Measurements from ENCODE around the gene TMEM132E. TPM values are rescaled to one million over a fixed set of nuclear protein-coding genes. Genes with fewer than 3 reads are reported as not detected.

TMEM132E gene
- total RNA-seq, 2 experiments from 2014 or later: not detected

DNA sequence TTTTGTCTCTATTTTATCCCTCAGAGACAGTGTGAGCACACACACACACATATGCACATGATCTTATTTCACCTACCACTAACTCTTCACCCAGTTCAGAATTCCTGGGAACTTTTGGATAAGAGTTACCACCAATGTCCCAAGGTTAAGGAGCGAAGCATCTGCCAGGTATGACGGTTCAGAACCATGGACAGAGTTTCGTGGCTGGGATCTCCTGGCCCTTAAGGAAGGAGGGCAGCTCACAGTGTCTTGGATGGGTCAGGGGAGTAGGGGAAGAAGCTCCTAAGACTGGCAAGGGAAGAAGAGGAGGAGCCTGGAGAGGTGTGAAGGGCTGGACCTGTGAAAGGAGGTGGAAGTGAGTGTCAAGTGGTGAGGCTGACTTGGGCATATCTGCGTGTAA lies 23.0 kb upstream of the TMEM132E start:
- Mint-ChIP-seq H3K36me3 (no peaks in the 10 kb centered on the region), H3K27me3 (peaks cover 18% of the 10 kb centered on the region), H3K4me3 (no peak overlapping the region), H3K4me1 (ENCODE audit: low read depth) (no peaks in the 10 kb centered on the region), H3K27ac (no peak overlapping the region), H3K9me3 (no peaks in the 10 kb centered on the region)
- intact Hi-C loops (cut with micrococcal nuclease): no loop called here
- POLR2A ChIA-PET: no interaction called here
- no peak for DNase-seq
- CTCF ChIA-PET: interaction anchor here (1.3 to 1.8 kb wide), 2 partner anchors 12 to 14 kb away, joined by 5 to 7 read pairs; no protein-coding TSS in a partner anchor

DNA sequence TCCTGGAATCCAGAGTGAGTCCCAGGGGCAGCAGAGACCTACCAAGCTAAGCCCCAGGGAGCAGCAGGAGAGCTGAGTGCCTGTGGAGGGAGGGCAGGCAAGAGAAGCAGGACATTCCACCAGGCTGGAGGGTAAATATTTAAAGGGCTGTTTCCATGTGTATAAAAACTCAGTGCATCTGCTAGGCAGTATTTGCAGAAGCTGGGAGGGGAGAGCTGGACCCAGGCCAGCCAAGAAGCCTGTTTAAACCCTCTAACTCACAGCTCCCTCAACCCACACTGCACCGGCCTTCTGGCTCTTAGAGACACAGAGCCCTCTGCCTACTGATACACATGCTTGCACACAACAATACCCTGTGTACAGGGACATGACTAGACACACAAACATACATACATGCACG lies 22.5 kb upstream of the TMEM132E start:
- no peaks in the 10 kb centered on the region for H3K4me1 Mint-ChIP-seq (ENCODE audit: low read depth)
- CTCF ChIA-PET: interaction anchor here (0.9 to 1.8 kb wide), 3 partner anchors 12 to 81 kb away, joined by 3 to 7 read pairs (median 5); no protein-coding TSS in a partner anchor
- intact Hi-C loops (cut with micrococcal nuclease): no loop called here
- H3K27ac Mint-ChIP-seq: no peak overlapping the region
- H3K9me3 Mint-ChIP-seq: no peaks in the 10 kb centered on the region
- no peak for DNase-seq
- no peaks in the 10 kb centered on the region for H3K36me3 Mint-ChIP-seq
- H3K4me3 Mint-ChIP-seq: no peak overlapping the region
- peaks cover 16% of the 10 kb centered on the region for H3K27me3 Mint-ChIP-seq
- POLR2A ChIA-PET: no interaction called here

DNA sequence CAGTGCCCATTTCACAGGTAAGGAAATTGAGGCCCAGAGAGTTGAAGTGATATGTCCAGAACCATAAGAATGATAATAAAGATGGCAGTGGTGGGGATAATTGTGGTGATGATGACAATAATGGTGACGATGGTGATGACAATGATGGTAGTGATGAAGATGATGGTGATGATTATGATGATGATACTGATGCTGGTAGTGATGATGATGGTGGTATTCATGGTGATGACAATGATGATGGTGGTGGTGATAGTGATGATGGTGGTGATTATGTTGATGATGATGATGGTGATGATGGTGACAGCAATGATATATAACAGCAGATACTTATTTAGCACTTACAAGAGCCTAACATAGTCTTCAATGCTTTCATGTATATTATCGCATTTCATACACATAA lies 18.1 kb upstream of the TMEM132E start:
- Mint-ChIP-seq H3K36me3 (no peaks in the 10 kb centered on the region), H3K27me3 (peaks cover 12% of the 10 kb centered on the region), H3K4me1 (ENCODE audit: low read depth) (no peaks in the 10 kb centered on the region), H3K4me3 (no peak overlapping the region), H3K27ac (no peak overlapping the region), H3K9me3 (no peaks in the 10 kb centered on the region)
- CTCF ChIA-PET: interaction anchor here (1.1 kb wide), 1 partner anchor 77 kb away, joined by 4 read pairs; no protein-coding TSS in a partner anchor
- intact Hi-C loops (cut with micrococcal nuclease): no loop called here
- POLR2A ChIA-PET: no interaction called here
- no peak for DNase-seq

DNA sequence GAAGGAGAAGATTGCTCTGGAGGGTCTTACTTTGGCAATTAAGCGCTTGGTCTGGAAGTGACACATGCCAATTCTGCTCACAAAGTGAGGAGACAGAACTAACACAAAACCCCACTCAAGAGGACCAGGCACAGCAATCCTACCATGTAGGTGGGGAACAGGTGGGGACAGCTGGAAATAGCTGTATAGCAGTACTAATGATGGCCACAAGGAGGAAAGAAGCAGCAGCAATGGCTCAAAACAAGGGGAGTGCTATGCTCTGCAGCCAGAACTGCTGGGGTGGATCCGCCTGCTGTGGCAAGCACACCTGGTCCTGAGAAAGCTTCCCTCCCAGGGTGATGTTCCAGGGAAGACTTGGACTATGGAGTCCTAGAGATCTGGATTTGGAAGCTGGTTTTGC lies 17.0 kb upstream of the TMEM132E start:
- ChIA-PET CTCF (interaction anchor here (1.9 kb wide), 1 partner anchor 75 kb away, joined by 5 read pairs; no protein-coding TSS in a partner anchor), POLR2A (no interaction called here)
- Mint-ChIP-seq H3K9me3 (no peaks in the 10 kb centered on the region), H3K4me3 (no peak overlapping the region), H3K36me3 (no peaks in the 10 kb centered on the region), H3K27me3 (peaks cover 12% of the 10 kb centered on the region), H3K27ac (no peak overlapping the region), H3K4me1 (ENCODE audit: low read depth) (no peaks in the 10 kb centered on the region)
- DNase-seq: no peak
- intact Hi-C loops (cut with micrococcal nuclease): no loop called here

DNA sequence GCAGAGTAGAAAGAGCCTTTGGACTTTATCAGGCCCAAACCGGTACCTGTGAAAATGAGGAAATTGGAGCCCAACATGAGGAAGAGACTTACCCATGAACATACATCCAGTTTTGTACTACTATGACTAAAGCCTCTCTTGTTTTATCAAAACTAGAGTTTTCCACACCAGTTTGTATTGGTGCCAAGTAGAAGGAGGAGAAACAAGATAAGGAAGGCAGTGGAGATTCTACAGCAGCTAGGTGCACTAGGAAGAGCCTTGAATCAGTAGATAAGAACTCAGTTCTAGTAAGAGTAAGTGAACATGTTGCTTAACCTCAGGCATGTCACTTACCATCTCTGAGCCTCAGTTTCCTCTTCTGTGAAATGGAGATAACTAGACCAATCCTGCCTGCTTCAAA lies 13.7 kb upstream of the TMEM132E start:
- H3K36me3 Mint-ChIP-seq: no peaks in the 10 kb centered on the region
- ChIA-PET POLR2A (no interaction called here), CTCF (no interaction called here)
- DNase-seq: no peak
- no peaks in the 10 kb centered on the region for H3K9me3 Mint-ChIP-seq
- intact Hi-C loops (cut with micrococcal nuclease): no loop called here
- no peak overlapping the region for H3K4me3 Mint-ChIP-seq
- H3K27me3 Mint-ChIP-seq: peaks cover 19% of the 10 kb centered on the region
- no peak overlapping the region for H3K27ac Mint-ChIP-seq
- no peaks in the 10 kb centered on the region for H3K4me1 Mint-ChIP-seq (ENCODE audit: low read depth)

DNA sequence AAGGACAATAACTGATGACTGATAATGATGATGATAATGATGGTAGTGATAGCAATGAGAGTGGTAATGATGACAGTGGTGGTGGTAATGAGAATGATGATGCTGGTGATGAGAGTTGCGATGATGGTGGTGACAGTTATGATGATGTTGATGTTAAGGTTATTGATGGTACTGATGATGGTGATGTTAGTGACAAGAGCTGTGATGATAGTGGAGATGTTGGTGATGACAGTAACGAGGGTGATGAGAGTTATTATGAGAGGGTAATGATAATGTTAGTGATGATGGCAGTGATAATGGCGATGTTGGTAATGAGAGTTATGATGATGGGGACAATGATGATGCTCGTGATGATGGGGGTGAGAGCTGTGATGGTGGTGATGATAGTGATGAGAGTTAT lies 13.2 kb upstream of the TMEM132E start:
- intact Hi-C loops (cut with micrococcal nuclease): no loop called here
- DNase-seq: no peak
- no peaks in the 10 kb centered on the region for H3K36me3 Mint-ChIP-seq
- no peak overlapping the region for H3K27ac Mint-ChIP-seq
- no peaks in the 10 kb centered on the region for H3K4me1 Mint-ChIP-seq (ENCODE audit: low read depth)
- POLR2A ChIA-PET: no interaction called here
- H3K27me3 Mint-ChIP-seq: peaks cover 22% of the 10 kb centered on the region
- H3K4me3 Mint-ChIP-seq: no peak overlapping the region
- CTCF ChIA-PET: no interaction called here
- H3K9me3 Mint-ChIP-seq: no peaks in the 10 kb centered on the region

DNA sequence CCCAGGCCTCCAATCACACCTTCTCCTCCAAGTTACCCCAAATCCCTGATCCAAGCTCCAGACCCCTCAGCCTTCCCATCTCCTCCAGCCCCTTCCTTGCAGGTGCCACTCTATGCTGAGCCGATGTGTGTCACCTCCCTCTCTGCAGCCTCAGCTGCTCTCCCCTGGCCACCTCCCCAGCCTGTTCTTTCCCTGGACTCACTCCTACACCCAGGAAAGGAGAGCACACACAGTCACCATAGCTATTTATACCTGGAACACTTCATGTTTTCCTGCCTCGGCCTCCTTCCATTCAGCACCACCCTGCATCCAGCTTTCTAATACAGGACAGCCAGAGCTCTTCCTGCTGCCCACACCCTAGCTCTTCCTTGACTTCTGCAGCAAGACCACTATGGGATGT lies 12.5 kb upstream of the TMEM132E start:
- Mint-ChIP-seq H3K27me3 (peaks cover 21% of the 10 kb centered on the region), H3K4me1 (ENCODE audit: low read depth) (no peaks in the 10 kb centered on the region), H3K4me3 (no peak overlapping the region), H3K36me3 (no peaks in the 10 kb centered on the region), H3K27ac (no peak overlapping the region), H3K9me3 (no peaks in the 10 kb centered on the region)
- DNase-seq: no peak
- CTCF ChIA-PET: interaction anchor here (1.0 kb wide), 2 partner anchors 24 to 394 kb away, joined by 3 read pairs; partner anchors contain the start of genes CCT6B and ZNF830
- POLR2A ChIA-PET: no interaction called here
- intact Hi-C loops (cut with micrococcal nuclease): no loop called here

DNA sequence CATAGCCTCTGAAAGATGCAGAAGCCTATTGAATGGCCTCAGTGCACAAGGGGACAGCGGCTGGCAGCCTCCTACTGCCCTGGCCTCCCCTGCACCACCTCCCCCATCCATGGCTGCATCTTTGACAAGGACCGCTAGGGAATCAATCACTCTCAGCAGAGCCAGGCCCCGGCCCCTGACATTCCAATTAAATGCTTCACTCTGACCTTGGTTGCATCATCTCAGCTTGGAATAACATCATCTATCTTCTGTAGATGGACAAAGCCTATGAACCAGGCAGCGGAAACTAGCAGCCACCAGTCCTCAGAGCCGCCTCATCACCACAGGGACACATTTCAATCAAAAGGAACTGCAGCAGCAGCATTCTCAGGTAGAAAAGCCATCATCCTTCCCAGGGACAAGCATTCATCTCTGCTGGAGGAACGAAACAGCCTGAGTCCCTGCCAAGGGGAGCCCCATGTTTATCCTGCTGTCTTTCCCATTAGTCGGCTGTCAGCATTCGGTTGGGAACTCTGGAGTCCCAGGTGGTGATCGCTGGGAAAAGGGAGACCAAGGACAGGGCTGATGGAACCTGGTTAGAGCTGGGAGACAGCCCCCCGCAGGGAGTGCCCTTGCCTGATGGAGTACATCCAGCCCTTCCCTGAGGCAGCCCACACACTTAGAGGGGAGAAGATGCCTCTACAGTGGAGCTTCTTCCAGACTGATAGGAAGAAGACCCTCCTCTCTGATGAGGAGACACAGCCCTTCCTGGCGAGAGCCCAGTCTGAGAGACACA lies 11.5 kb upstream of the TMEM132E start:
- intact Hi-C loops (cut with micrococcal nuclease): no loop called here
- no peaks in the 10 kb centered on the region for H3K36me3 Mint-ChIP-seq
- ChIA-PET CTCF (interaction anchor here (1.0 kb wide), 2 partner anchors 25 to 393 kb away, joined by 3 read pairs; partner anchors contain the start of genes CCT6B and ZNF830), POLR2A (no interaction called here)
- no peak for DNase-seq
- H3K27me3 Mint-ChIP-seq: peaks cover 30% of the 10 kb centered on the region
- H3K4me1 Mint-ChIP-seq (ENCODE audit: low read depth): no peaks in the 10 kb centered on the region
- no peak overlapping the region for H3K27ac Mint-ChIP-seq
- H3K9me3 Mint-ChIP-seq: no peaks in the 10 kb centered on the region
- no peak overlapping the region for H3K4me3 Mint-ChIP-seq

DNA sequence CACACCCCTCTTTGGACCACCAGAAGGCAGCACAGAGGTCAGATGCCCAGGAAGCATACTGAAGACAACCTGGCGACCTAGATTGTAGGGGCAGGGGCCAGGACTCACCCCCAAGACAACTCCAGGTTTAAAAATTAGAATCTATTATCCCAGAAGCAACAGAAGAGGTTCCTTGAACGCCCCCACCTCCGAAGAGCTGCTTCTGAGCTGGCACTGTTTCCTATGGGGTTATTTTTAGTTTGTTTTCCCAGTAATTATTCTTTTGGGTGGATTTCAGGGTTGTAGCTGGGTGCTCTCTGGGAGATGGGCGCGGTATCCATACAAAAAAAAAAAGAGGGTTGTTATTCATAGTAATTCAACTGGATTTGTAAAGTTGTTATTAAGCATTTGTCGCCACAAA lies 10.4 kb upstream of the TMEM132E start:
- H3K4me3 Mint-ChIP-seq: no peak overlapping the region
- no peaks in the 10 kb centered on the region for H3K4me1 Mint-ChIP-seq (ENCODE audit: low read depth)
- no peak overlapping the region for H3K27ac Mint-ChIP-seq
- DNase-seq: no peak
- no peaks in the 10 kb centered on the region for H3K9me3 Mint-ChIP-seq
- ChIA-PET POLR2A (no interaction called here), CTCF (no interaction called here)
- intact Hi-C loops (cut with micrococcal nuclease): no loop called here
- H3K36me3 Mint-ChIP-seq: no peaks in the 10 kb centered on the region
- H3K27me3 Mint-ChIP-seq: peaks cover 30% of the 10 kb centered on the region

DNA sequence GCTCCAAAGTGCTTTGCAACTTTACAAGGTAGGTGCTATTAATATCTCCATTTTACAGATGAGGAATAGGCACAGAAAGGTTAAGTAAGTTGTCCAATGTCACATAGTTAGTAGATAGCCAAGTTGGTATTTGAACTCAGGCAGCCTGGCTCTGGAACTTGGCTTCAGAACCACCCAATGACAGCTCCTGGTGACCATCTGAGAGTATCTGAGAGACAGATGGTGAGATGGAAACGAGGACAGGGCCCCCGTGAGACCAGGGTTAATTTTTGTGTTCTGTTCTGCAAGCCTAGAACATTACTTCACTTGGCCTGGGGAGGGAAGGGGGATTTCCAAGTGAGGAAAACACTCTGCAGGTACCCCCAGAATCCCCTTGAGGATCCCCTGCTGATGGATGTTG lies 9.8 kb upstream of the TMEM132E start:
- CTCF ChIA-PET: interaction anchor here (0.7 kb wide), 1 partner anchor 68 kb away, joined by 3 read pairs; no protein-coding TSS in a partner anchor
- POLR2A ChIA-PET: no interaction called here
- intact Hi-C loops (cut with micrococcal nuclease): no loop called here

DNA sequence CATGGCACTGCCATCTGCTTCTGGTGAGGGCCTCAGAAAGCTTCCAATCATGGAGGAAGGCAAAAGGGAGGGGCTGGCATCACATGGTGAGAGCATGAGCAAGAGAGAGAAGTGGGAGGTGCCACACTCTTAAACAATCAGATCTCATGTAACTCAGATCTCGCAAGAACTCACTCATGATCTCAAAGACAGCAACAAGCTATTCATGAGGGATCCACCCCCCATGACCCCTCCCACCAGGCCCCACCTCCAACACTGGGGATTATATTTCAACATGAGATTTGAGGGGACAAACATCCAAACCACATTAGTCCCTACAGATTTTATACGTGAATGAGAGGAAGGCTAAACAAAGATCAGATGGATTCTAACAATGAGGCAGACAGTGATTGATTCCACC lies 8.9 kb upstream of the TMEM132E start:
- H3K4me3 Mint-ChIP-seq: no peak overlapping the region
- H3K9me3 Mint-ChIP-seq: no peaks in the 10 kb centered on the region
- no peak for DNase-seq
- H3K4me1 Mint-ChIP-seq (ENCODE audit: low read depth): no peaks in the 10 kb centered on the region
- H3K27me3 Mint-ChIP-seq: peaks cover 36% of the 10 kb centered on the region
- H3K27ac Mint-ChIP-seq: no peak overlapping the region
- no peaks in the 10 kb centered on the region for H3K36me3 Mint-ChIP-seq
- intact Hi-C loops (cut with micrococcal nuclease): no loop called here
- CTCF ChIA-PET: no interaction called here
- POLR2A ChIA-PET: no interaction called here

More for the DNA sequence above, 9.8 kb upstream of the TMEM132E start:
- DNase-seq: no peak
- no peak overlapping the region for H3K27ac Mint-ChIP-seq
- H3K9me3 Mint-ChIP-seq: no peaks in the 10 kb centered on the region
- H3K4me1 Mint-ChIP-seq (ENCODE audit: low read depth): no peaks in the 10 kb centered on the region
- H3K27me3 Mint-ChIP-seq: peaks cover 31% of the 10 kb centered on the region
- no peak overlapping the region for H3K4me3 Mint-ChIP-seq
- no peaks in the 10 kb centered on the region for H3K36me3 Mint-ChIP-seq

DNA sequence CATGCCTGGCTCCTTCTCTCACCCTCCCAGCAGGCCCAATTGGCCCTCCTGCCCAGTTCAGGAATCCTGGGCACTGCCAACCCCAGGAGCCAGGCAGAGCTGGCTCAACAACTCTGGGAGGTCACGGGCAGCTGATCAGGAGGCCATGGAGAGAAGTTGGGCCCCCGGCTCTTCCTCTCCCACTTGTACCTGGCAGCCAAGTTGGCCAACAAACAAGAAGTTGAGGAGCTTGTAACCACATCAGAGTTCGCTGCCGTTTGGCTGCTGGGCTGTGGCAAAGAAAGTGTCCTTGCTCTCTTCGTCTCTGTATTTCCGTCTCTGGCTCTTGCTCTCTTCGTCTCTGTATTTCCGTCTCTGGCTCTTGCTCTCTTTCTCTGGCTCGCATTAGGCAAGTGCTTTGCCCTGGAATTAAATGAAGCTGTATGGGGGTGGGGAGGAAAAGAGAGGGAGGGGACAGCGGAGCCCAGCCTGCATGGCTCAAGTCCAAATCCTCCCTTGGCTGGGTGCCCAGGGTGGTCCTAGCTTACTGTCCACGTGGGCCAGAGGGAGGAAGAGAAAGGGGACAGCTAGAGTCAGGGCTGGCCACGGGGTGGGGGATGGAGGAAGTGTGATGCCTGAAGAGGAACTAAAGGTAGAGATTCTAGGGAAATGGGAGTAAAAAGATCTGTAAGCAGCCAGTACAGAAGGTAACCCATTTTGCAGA lies 7.8 kb upstream of the TMEM132E start:
- ChIA-PET POLR2A (no interaction called here), CTCF (no interaction called here)
- DNase-seq: no peak
- peaks cover 40% of the 10 kb centered on the region for H3K27me3 Mint-ChIP-seq
- H3K4me3 Mint-ChIP-seq: no peak overlapping the region
- no peaks in the 10 kb centered on the region for H3K4me1 Mint-ChIP-seq (ENCODE audit: low read depth)
- no peaks in the 10 kb centered on the region for H3K9me3 Mint-ChIP-seq
- no peaks in the 10 kb centered on the region for H3K36me3 Mint-ChIP-seq
- no peak overlapping the region for H3K27ac Mint-ChIP-seq
- intact Hi-C loops (cut with micrococcal nuclease): no loop called here

DNA sequence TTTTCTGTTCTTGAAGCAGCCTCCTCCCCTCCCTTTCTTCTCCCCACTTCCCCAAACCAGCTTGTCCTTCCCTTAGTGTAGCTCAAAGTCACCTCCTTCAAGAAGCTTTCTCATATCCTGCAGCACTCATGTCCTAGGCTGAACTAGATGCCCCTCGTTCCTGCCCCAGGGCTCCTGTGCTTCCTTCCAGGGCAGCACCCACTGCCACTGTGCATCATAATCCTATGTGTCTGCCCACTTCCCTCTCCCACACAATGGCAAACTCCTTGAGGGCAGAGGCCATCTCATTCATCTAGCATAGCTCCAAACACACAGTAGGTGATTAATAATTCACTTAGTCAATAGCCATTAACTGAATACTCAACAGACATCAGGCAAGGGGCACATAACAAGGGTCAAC lies 6.9 kb upstream of the TMEM132E start:
- no peak for DNase-seq
- intact Hi-C loops (cut with micrococcal nuclease): no loop called here
- Mint-ChIP-seq H3K27ac (no peak overlapping the region), H3K4me1 (ENCODE audit: low read depth) (no peaks in the 10 kb centered on the region), H3K27me3 (peaks cover 49% of the 10 kb centered on the region), H3K4me3 (no peak overlapping the region), H3K9me3 (no peaks in the 10 kb centered on the region), H3K36me3 (no peaks in the 10 kb centered on the region)
- ChIA-PET CTCF (no interaction called here), POLR2A (no interaction called here)
